NK-92 treated with Interleukin-12 subunit alpha and Interleukin-12 subunit beta, amount 100 ng/mL, for 24 hours (cell line): ENCODE data around the gene HES6.
"Not testable (repeated sequence)": the region's sequence is repeated elsewhere in the genome, so short reads cannot be mapped to it uniquely, and the experiment has no call there.

ENCODE experiments used
- DNase-seq: peaks from one replicate; lab custom pipeline; 2025; lab: John Stamatoyannopoulos, UW

HES6 gene

GRCh38 chr2:238239863-238240756, at the start of gene HES6:
Gene HES6 (minus strand): TSS chr2:238240038. CDS start chr2:238239905, 133 bp downstream.
- no peak for DNase-seq

- DNase-seq, result no peak
These were observed 49.7 kb upstream of the HES6 start for GRCh38 chr2:238289574-238289973.

- peak; percentile 97 for DNase-seq
These were observed 49.1 kb upstream of the HES6 start for GRCh38 chr2:238288650-238289573.

GRCh38 chr2:238287737-238288649, 48.2 kb upstream of the HES6 start, which contains the start of gene PER2:
Gene PER2 (minus strand): TSS chr2:238288610. CDS start chr2:238277936, 10,674 bp downstream.
- no peak for DNase-seq

- no peak for DNase-seq
These were observed 47.3 kb upstream of the HES6 start for GRCh38 chr2:238286987-238287736.

GRCh38 chr2:238286551-238286950, 46.7 kb upstream of the HES6 start:
- DNase-seq, result no peak

GRCh38 chr2:238286095-238286494, 46.3 kb upstream of the HES6 start:
- DNase-seq, result no peak

GRCh38 chr2:238285653-238286082, 45.8 kb upstream of the HES6 start:
- DNase-seq, result no peak

- DNase-seq, result no peak
These were observed 45.1 kb upstream of the HES6 start for GRCh38 chr2:238284802-238285515.

- DNase-seq, result no peak
These were observed 43.3 kb upstream of the HES6 start for GRCh38 chr2:238282861-238283738.

- no peak for DNase-seq
These were observed 42.1 kb upstream of the HES6 start for GRCh38 chr2:238281826-238282480.

- no peak for DNase-seq
These were observed 40.4 kb upstream of the HES6 start for GRCh38 chr2:238280083-238280825.

GRCh38 chr2:238279324-238279682, 39.5 kb upstream of the HES6 start:
- DNase-seq, result no peak

GRCh38 chr2:238278626-238279323, 38.9 kb upstream of the HES6 start:
- DNase-seq, result no peak

- no peak for DNase-seq
These were observed 37.9 kb upstream of the HES6 start for GRCh38 chr2:238277695-238278094.

GRCh38 chr2:238274152-238274865, 34.5 kb upstream of the HES6 start:
- no peak for DNase-seq

- DNase-seq, result not testable (repeated sequence)
These were observed 33.6 kb upstream of the HES6 start for GRCh38 chr2:238273433-238273832.
